ENCODE measurements around the gene ZNF587B.
"Not testable (repeated sequence)": the region's sequence is repeated elsewhere in the genome, so short reads cannot be mapped to it uniquely, and the experiment has no call there.

The ZNF587B gene

DNA sequence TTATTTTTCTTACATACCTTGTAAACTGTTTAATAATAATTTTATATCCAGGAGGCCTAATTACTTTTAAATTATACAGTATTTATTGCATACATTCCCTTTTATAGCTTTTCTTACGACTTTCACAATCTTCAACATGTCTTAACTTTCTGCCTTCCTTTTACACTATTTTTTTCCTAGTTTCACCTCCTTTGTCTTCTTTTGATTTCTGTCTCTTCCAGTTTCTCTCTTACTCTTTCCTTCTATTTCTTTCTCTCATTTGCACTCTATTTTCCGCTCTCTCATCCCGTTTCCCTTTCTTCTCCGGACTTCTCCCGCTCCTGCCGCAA, 26.9 kb upstream of the ZNF587B start:
- Histone ChIP-seq H4K8ac (ENCODE audit: low read length) (no peak overlapping the region), H3K4me3 (ENCODE audit: insufficient read depth in 1 of 2, low read depth in 1 of 2, low read length in 2 of 2) (peak overlapping the region; percentile 71 to 79), H3K4ac (ENCODE audit: low read depth in 1 of 2, low read length in 2 of 2) (no peak overlapping the region), H3K4me2 (ENCODE audit: low read length, poor library complexity, severe bottlenecking) (peak overlapping the region; percentile 92), H3K9ac (ENCODE audit: low read length) (peak overlapping the region; percentile 90), H3K9me3 (ENCODE audit: control insufficient read depth, low read length) (no peaks in the 10 kb centered on the region), H3K23ac (ENCODE audit: low read length in 2 of 2) (no peak overlapping the region), H3K14ac (ENCODE audit: low read length in 2 of 2) (no peak overlapping the region), H2BK5ac (ENCODE audit: low read depth, low read length, poor library complexity, severe bottlenecking) (peak overlapping the region; percentile 99), H3K4me1 (ENCODE audit: control insufficient read depth, insufficient read depth, low read depth, low read length) (peaks cover 9% of the 10 kb centered on the region), H3K36me3 (ENCODE audit: control insufficient read depth in 1 of 2, insufficient read depth in 2 of 2, low read depth in 1 of 2, low read length in 2 of 2) (peaks cover 15 to 21% of the 10 kb centered on the region in 2 experiments), H3K27me3 (ENCODE audit: control insufficient read depth in 1 of 2, insufficient read depth in 1 of 2, low read length in 2 of 2) (no peaks in the 10 kb centered on the region), H3K18ac (ENCODE audit: low read depth in 1 of 2, low read length in 2 of 2) (no peak overlapping the region), H3K27ac (ENCODE audit: low read length, poor library complexity, severe bottlenecking) (peak overlapping the region; percentile 100), H2AK5ac (ENCODE audit: low read length, severe bottlenecking) (no peak overlapping the region), H2BK15ac (ENCODE audit: low read depth, poor library complexity, severe bottlenecking) (no peak overlapping the region), H3K79me1 (replicated peaks; ENCODE audit: low read length, poor library complexity, severe bottlenecking) (peaks cover 28% of the 10 kb centered on the region), H2BK120ac (ENCODE audit: low read depth, low read length) (peak overlapping the region; percentile 98), H2AFZ (ENCODE audit: low read depth, low read length) (no peak overlapping the region), H4K91ac (ENCODE audit: low read length) (no peak overlapping the region), H2BK12ac (ENCODE audit: low read length in 2 of 2) (no peak overlapping the region)
- DNase-seq: no peak
- WGBS: 3% methylated on average over 6 of the region's 6 CpGs

DNA sequence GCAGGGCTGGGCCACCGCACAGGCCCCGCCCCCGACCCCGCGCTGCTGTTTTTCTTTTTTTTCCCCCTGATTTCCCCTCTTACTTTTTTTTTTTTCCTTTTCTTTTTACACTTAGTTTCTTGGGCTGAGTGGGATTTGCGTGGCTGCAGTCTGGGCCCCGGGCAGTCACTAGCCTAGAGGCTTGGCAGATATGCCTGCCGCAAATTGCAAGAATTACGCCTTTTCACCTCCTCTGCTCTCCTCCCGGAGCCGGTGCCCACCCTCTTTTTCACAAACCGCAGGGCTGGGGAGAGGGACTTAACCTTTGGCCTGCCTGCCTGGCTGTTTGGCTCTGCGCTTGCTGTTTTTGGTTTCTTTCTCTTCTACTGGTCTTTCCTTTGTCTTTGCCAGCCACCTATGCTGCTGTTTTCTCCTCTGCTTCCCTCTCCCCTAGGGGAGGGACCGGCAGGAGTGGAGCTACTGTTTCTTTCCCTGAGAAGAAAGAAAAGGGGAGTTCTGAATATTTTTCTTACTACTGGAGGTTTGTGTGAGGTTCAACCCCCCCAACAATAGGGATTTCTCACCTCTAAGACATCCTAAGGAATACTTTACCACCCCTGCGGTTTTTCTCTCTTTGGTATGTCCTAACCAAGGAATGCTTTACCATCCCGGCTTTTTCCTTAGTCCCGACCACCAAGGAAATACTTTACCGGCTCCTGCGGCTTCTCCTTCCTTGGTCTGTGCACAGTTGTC, 26.3 kb upstream of the ZNF587B start:
- peak overlapping the region; percentile 96 for H4K8ac ChIP-seq (ENCODE audit: low read length)
- peak overlapping the region; percentile 95 for H4K91ac ChIP-seq (ENCODE audit: low read length)
- peak overlapping the region in 1 of 2 experiments; percentile 71 for H3K14ac ChIP-seq (ENCODE audit: low read length in 2 of 2)
- H2BK120ac ChIP-seq (ENCODE audit: low read depth, low read length): peak overlapping the region; percentile 98
- peak overlapping the region; percentile 100 for H3K27ac ChIP-seq (ENCODE audit: low read length, poor library complexity, severe bottlenecking)
- H3K9me3 ChIP-seq (ENCODE audit: control insufficient read depth, low read length): no peaks in the 10 kb centered on the region
- peak overlapping the region; percentile 99 for H2BK5ac ChIP-seq (ENCODE audit: low read depth, low read length, poor library complexity, severe bottlenecking)
- WGBS: 0% methylated on average over 18 of the region's 19 CpGs
- peaks cover 15 to 24% of the 10 kb centered on the region in 2 experiments for H3K36me3 ChIP-seq (ENCODE audit: control insufficient read depth in 1 of 2, insufficient read depth in 2 of 2, low read depth in 1 of 2, low read length in 2 of 2)
- peak overlapping the region; percentile 92 for H3K4me2 ChIP-seq (ENCODE audit: low read length, poor library complexity, severe bottlenecking)
- H3K4me1 ChIP-seq (ENCODE audit: control insufficient read depth, insufficient read depth, low read depth, low read length): peaks cover 9% of the 10 kb centered on the region
- H3K4me3 ChIP-seq (ENCODE audit: insufficient read depth in 1 of 2, low read depth in 1 of 2, low read length in 2 of 2): peak overlapping the region; percentile 71 to 79
- H3K23ac ChIP-seq (ENCODE audit: low read length in 2 of 2): peak overlapping the region in 1 of 2 experiments; percentile 60
- DNase-seq: peak; percentile 86
- peak overlapping the region; percentile 97 for H2AK5ac ChIP-seq (ENCODE audit: low read length, severe bottlenecking)
- H3K27me3 ChIP-seq (ENCODE audit: control insufficient read depth in 1 of 2, insufficient read depth in 1 of 2, low read length in 2 of 2): no peaks in the 10 kb centered on the region
- peak overlapping the region; percentile 100 for H2BK15ac ChIP-seq (ENCODE audit: low read depth, poor library complexity, severe bottlenecking)
- H3K79me1 ChIP-seq (replicated peaks; ENCODE audit: low read length, poor library complexity, severe bottlenecking): peaks cover 29% of the 10 kb centered on the region
- H3K4ac ChIP-seq (ENCODE audit: low read depth in 1 of 2, low read length in 2 of 2): peak overlapping the region; percentile 94 to 95
- peak overlapping the region; percentile 98 to 99 for H3K18ac ChIP-seq (ENCODE audit: low read depth in 1 of 2, low read length in 2 of 2)
- H2BK12ac ChIP-seq (ENCODE audit: low read length in 2 of 2): peak overlapping the region in 1 of 2 experiments; percentile 63
- H2AFZ ChIP-seq (ENCODE audit: low read depth, low read length): no peak overlapping the region
- peak overlapping the region; percentile 90 for H3K9ac ChIP-seq (ENCODE audit: low read length)

DNA sequence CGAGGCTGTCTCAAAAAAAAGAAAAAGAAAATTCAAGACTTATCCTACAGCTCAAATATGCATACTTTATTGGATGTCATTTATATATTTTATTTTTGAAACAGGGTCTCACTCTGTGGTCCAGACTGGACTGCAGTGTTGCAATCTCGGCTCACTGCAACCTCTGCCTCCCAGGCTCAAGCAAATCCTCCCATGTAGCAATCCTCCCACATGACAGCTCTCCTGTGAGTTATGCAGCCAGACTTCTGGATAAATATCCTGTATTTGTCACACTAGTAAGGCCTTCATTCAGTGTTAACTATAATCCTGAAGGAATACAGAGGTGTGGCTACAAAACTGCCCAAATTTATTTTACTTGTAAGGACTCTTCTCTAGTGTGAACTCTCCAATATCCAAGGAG, 22.6 kb upstream of the ZNF587B start:
- Histone ChIP-seq H3K27ac (ENCODE audit: low read length, poor library complexity, severe bottlenecking) (no peak overlapping the region), H3K14ac (ENCODE audit: low read length in 2 of 2) (no peak overlapping the region), H3K4me2 (ENCODE audit: low read length, poor library complexity, severe bottlenecking) (no peak overlapping the region), H2BK5ac (ENCODE audit: low read depth, low read length, poor library complexity, severe bottlenecking) (no peak overlapping the region), H2BK12ac (ENCODE audit: low read length in 2 of 2) (no peak overlapping the region), H3K4ac (ENCODE audit: low read depth in 1 of 2, low read length in 2 of 2) (no peak overlapping the region), H2AK5ac (ENCODE audit: low read length, severe bottlenecking) (no peak overlapping the region), H3K79me1 (replicated peaks; ENCODE audit: low read length, poor library complexity, severe bottlenecking) (peaks cover 23% of the 10 kb centered on the region), H3K27me3 (ENCODE audit: control insufficient read depth in 1 of 2, insufficient read depth in 1 of 2, low read length in 2 of 2) (no peaks in the 10 kb centered on the region), H2BK15ac (ENCODE audit: low read depth, poor library complexity, severe bottlenecking) (no peak overlapping the region), H3K9me3 (ENCODE audit: control insufficient read depth, low read length) (no peaks in the 10 kb centered on the region), H3K4me1 (ENCODE audit: control insufficient read depth, insufficient read depth, low read depth, low read length) (peaks cover 8% of the 10 kb centered on the region), H3K23ac (ENCODE audit: low read length in 2 of 2) (no peak overlapping the region), H3K36me3 (ENCODE audit: control insufficient read depth in 1 of 2, insufficient read depth in 2 of 2, low read depth in 1 of 2, low read length in 2 of 2) (peaks cover 23 to 37% of the 10 kb centered on the region in 2 experiments), H3K4me3 (ENCODE audit: insufficient read depth in 1 of 2, low read depth in 1 of 2, low read length in 2 of 2) (no peak overlapping the region), H2AFZ (ENCODE audit: low read depth, low read length) (no peak overlapping the region), H2BK120ac (ENCODE audit: low read depth, low read length) (no peak overlapping the region), H4K8ac (ENCODE audit: low read length) (no peak overlapping the region), H3K9ac (ENCODE audit: low read length) (no peak overlapping the region), H4K91ac (ENCODE audit: low read length) (no peak overlapping the region), H3K18ac (ENCODE audit: low read depth in 1 of 2, low read length in 2 of 2) (no peak overlapping the region)
- peak; percentile 43 for DNase-seq
- WGBS: 100% methylated on average over 1 of the region's 2 CpGs

DNA sequence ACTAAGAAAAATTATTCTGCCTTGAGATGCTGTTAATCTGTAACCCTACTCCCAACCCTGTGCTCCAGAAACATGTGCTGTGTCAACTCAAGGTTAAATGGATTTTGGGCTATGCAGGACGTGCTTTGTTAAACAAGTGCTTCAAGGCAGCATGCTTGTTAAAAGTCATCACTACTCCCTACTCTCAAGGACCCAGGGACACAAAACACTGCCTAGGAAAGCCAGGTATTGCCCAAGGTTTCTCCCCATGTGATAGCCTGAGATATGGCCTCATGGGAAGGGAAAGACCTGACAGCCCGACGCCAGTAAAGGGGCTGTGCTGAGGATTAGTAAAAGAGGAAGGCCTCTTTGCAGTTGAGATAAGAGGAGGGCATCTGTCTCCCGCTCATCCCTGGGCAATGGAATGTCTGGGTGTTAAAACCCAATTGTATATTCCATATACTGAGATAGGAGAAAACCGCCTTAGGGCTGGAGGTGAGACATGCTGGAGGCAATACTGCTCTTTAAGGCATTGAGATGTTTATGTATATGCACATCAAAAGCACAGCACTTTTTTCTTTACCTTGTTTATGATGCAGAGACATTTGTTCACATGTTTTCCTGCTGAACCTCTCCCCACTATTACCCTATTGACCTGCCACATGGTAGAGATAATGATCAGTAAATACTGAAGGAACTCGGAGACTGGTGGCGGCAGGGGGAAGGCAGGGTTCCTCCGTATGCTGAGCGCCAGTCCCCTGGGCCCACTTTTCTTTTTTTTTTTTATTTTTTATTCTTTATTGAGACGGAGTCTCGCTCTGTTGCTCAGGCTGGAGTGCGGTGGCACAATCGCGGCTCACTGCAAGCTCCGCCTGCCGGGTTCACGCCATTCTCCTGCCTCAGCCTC, 19.4 kb upstream of the ZNF587B start:
- not testable (repeated sequence) for H3K4me2 ChIP-seq (ENCODE audit: low read length, poor library complexity, severe bottlenecking); H3K14ac ChIP-seq (ENCODE audit: low read length in 2 of 2); H2AK5ac ChIP-seq (ENCODE audit: low read length, severe bottlenecking); H3K4me3 ChIP-seq (ENCODE audit: insufficient read depth in 1 of 2, low read depth in 1 of 2, low read length in 2 of 2); H4K91ac ChIP-seq (ENCODE audit: low read length); H3K9me3 ChIP-seq (ENCODE audit: control insufficient read depth, low read length); H2BK120ac ChIP-seq (ENCODE audit: low read depth, low read length); H3K9ac ChIP-seq (ENCODE audit: low read length); H4K8ac ChIP-seq (ENCODE audit: low read length); H2BK5ac ChIP-seq (ENCODE audit: low read depth, low read length, poor library complexity, severe bottlenecking); H3K18ac ChIP-seq (ENCODE audit: low read depth in 1 of 2, low read length in 2 of 2); H3K23ac ChIP-seq (ENCODE audit: low read length in 2 of 2); H3K27me3 ChIP-seq (ENCODE audit: control insufficient read depth in 1 of 2, insufficient read depth in 1 of 2, low read length in 2 of 2); H2BK15ac ChIP-seq (ENCODE audit: low read depth, poor library complexity, severe bottlenecking); H3K27ac ChIP-seq (ENCODE audit: low read length, poor library complexity, severe bottlenecking); H2BK12ac ChIP-seq (ENCODE audit: low read length in 2 of 2); H3K4ac ChIP-seq (ENCODE audit: low read depth in 1 of 2, low read length in 2 of 2); DNase-seq; H2AFZ ChIP-seq (ENCODE audit: low read depth, low read length)
- WGBS: 73% methylated on average over 15 of the region's 17 CpGs
- peaks cover 34% of the 10 kb centered on the region for H3K79me1 ChIP-seq (replicated peaks; ENCODE audit: low read length, poor library complexity, severe bottlenecking)
- H3K36me3 ChIP-seq (ENCODE audit: control insufficient read depth in 1 of 2, insufficient read depth in 2 of 2, low read depth in 1 of 2, low read length in 2 of 2): peaks cover 28 to 36% of the 10 kb centered on the region in 2 experiments
- peaks cover 12% of the 10 kb centered on the region for H3K4me1 ChIP-seq (ENCODE audit: control insufficient read depth, insufficient read depth, low read depth, low read length)
